Tibial nerve (tissue), 4 donors: ENCODE results near the gene DENND10. TPM values are rescaled to one million over a fixed set of nuclear protein-coding genes. Genes with fewer than 3 reads are reported as not detected.
A peak's percentile ranks its signal among the peaks of the same experiment; 100 is the strongest.
"Not testable (repeated sequence)": the region's sequence is repeated elsewhere in the genome, so short reads cannot be mapped to it uniquely, and the experiment has no call there.

Experiments used
- DNase-seq, 2 donors: peaks; one replicate each; pipeline ENCODE4 v3.0.0-alpha.2; 2019; ENCODE audit warnings: low spot score in 2 of 2
- H3K27ac ChIP-seq, 4 donors: fragments of 200-600 bp; sonication (generic) in 3 of 4; one replicate each; pipeline ENCODE4 v1.5.1; 2017 to 2019; ENCODE audit warnings: mild to moderate bottlenecking in 1 of 4
- H3K27me3 ChIP-seq, 2 donors: fragments of 200-600 bp; sonication (generic) in 1 of 2; one replicate each; pipeline versions ENCODE4 v1.5.1 to v1.6.0; 2017 to 2019
- H3K36me3 ChIP-seq, 3 donors: fragments of 200-600 bp; sonication (generic); one replicate each; pipeline ENCODE4 v1.5.1; 2018 to 2019
- H3K4me1 ChIP-seq, 4 donors: fragments of 200-600 bp; sonication (generic) in 3 of 4; one replicate each; pipeline ENCODE4 v1.5.1; 2017 to 2019
- H3K4me3 ChIP-seq, 4 donors: fragments of 200-600 bp; sonication (generic) in 3 of 4; one replicate each; pipeline ENCODE4 v1.5.1; 2017 to 2019; ENCODE audit warnings: mild to moderate bottlenecking in 1 of 4, moderate library complexity in 1 of 4
- H3K9me3 ChIP-seq, 4 donors: fragments of 200-600 bp; sonication (generic) in 3 of 4; one replicate each; pipeline ENCODE4 v1.5.1; 2017 to 2019
- EP300 ChIP-seq, 2 donors: sonication (generic); formaldehyde crosslinking; IDR thresholded peaks; one replicate each; pipeline ENCODE4 v1.6.1; 2017; ENCODE audit warnings: antibody characterized with exemption in 2 of 2, mild to moderate bottlenecking in 1 of 2
- POLR2A ChIP-seq, 2 donors: fragments of 450-650 bp; IDR thresholded peaks; one replicate each; pipeline ENCODE4 v1.6.1; 2017; ENCODE audit warnings: antibody characterized with exemption in 2 of 2, mild to moderate bottlenecking in 2 of 2, moderate library complexity in 2 of 2
- WGBS, 2 donors: methylation state at CpG; one replicate each; pipeline ENCODE4 v1.1.5; 2018; 5-methylcytosine and 5-hydroxymethylcytosine counted together
- total RNA-seq, 4 donors: library from RNA; depleted of rRNA; stranded (reverse); fragments of >200 nt; gene quantifications; one replicate each; pipeline ENCODE4 v1.1.0, GENCODE V29; 2016
- TF ChIP-seq, protein P1 (sequence below), 5 experiments: fragments of 200-600 bp in 3 of 5; fragments of 450-650 bp in 2 of 5; sonication (generic) in 3 of 5; IDR thresholded peaks; one replicate each; pipeline ENCODE4 v1.5.1; 2016 to 2019; ENCODE audit warnings: antibody characterized with exemption in 5 of 5, mild to moderate bottlenecking in 3 of 5, moderate library complexity in 2 of 5

The DENND10 gene
- total RNA-seq, 4 donors from 2014 or later, result 23.3 to 51.0 (median 43.4) TPM

DNA sequence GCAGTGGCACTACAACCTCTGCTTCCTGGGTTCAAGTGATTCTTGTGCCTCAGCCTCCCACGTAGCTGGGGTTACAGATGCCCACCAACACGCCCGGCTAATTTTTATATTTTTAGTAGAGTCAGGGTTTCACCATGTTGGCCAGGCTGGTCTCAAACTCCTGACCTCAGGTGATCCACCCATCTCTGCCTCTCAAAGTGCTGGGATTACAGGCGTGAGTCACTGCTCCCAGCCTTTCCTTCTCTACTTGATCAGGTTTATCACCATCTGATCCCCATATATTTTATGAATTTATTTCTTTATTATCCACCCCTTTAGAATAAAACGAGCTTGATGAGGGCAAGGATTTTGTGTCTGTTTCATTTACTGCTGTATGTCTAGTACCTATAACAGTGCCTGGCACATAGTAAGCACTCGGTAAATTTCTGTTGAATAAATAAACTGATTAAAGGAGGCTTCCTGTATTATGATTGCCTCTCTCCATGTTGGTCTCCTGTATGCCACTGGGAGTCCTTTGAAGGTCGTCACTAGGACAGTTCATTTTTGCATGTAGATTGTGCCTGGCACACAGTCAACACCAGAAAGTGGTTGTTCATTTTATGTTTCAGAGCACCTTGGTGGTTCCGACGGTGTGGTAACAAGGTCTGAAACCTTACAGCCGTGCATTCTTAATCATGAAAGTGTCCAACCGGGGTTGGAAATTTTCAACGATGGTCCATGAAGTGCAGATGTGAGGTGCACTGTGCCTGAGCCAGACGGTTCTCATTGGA is 13.7 kb upstream of the DENND10 start:
- Histone ChIP-seq H3K36me3 (no peaks in the 10 kb centered on the region), H3K27me3 (no peaks in the 10 kb centered on the region), H3K4me1 (no peaks in the 10 kb centered on the region), H3K4me3 (no peak overlapping the region), H3K9me3 (no peaks in the 10 kb centered on the region), H3K27ac (peak overlapping the region in 1 of 4 donors; percentile 45)
- no peak for TF ChIP-seq EP300 (IDR thresholded peaks at IDR 0.05)
- TF ChIP-seq, protein P1, sequence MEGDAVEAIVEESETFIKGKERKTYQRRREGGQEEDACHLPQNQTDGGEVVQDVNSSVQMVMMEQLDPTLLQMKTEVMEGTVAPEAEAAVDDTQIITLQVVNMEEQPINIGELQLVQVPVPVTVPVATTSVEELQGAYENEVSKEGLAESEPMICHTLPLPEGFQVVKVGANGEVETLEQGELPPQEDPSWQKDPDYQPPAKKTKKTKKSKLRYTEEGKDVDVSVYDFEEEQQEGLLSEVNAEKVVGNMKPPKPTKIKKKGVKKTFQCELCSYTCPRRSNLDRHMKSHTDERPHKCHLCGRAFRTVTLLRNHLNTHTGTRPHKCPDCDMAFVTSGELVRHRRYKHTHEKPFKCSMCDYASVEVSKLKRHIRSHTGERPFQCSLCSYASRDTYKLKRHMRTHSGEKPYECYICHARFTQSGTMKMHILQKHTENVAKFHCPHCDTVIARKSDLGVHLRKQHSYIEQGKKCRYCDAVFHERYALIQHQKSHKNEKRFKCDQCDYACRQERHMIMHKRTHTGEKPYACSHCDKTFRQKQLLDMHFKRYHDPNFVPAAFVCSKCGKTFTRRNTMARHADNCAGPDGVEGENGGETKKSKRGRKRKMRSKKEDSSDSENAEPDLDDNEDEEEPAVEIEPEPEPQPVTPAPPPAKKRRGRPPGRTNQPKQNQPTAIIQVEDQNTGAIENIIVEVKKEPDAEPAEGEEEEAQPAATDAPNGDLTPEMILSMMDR (IDR thresholded peaks at IDR 0.05), result no peak
- no peak for TF ChIP-seq POLR2A (IDR thresholded peaks at IDR 0.05)
- no peak for DNase-seq
- WGBS, 2 donors, result 81 to 83% methylated on average over 13 of the region's 13 CpGs

DNA sequence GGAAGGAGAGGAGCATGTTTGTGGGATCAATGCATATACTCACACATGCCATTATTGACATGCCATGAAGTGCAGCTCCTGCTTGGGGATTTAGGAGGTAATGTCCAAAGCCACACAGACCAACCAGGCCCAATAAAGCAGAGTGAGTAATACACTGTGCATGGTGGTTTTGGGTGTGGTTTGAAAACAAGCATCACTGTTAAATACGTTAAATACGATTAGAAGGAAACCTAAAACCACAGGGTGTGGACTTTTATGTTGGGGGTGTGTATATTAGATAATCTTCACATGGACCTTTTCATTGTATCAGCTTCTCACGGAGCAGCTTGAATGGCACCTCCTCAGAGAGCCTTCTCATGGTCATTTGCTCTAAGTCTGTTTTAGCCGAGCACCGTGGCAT is 12.9 kb upstream of the DENND10 start:
- Histone ChIP-seq H3K27me3 (no peaks in the 10 kb centered on the region), H3K36me3 (no peaks in the 10 kb centered on the region), H3K27ac (peak overlapping the region in 1 of 4 donors; percentile 45), H3K4me1 (no peaks in the 10 kb centered on the region), H3K4me3 (no peak overlapping the region), H3K9me3 (no peaks in the 10 kb centered on the region)
- DNase-seq, result no peak
- TF ChIP-seq, protein P1 (IDR thresholded peaks at IDR 0.05), result no peak
- TF ChIP-seq EP300 (IDR thresholded peaks at IDR 0.05), result no peak
- TF ChIP-seq POLR2A (IDR thresholded peaks at IDR 0.05), result no peak
- 69 to 70% methylated on average over 5 of the region's 5 CpGs for WGBS, 2 donors

DNA sequence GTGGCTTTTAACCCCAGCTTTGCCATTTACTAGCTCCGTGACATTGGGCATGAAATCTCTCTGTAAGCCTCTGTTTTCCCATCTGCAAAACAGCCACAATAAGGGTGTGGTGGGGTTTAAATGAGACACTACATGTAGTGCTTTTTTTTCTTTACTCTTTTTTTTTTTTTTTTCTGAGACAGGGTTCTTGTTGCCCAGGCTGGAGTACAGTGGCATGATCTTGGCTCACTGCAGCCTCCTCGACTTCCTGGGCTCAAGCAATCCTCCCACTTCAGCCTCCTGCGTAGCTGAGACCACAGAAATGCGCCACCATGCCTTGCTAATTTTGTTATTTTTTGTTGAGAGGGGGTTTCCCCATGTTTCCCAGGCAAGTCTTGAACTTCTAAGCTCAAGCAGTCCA is 8.3 kb upstream of the DENND10 start:
- Histone ChIP-seq H3K9me3 (no peaks in the 10 kb centered on the region), H3K27ac (no peak overlapping the region), H3K36me3 (no peaks in the 10 kb centered on the region), H3K4me3 (no peak overlapping the region), H3K27me3 (no peaks in the 10 kb centered on the region), H3K4me1 (no peaks in the 10 kb centered on the region)
- 73 to 83% methylated on average over 4 of the region's 4 CpGs for WGBS, 2 donors
- TF ChIP-seq, protein P1 (IDR thresholded peaks at IDR 0.05), result no peak
- TF ChIP-seq POLR2A (IDR thresholded peaks at IDR 0.05) (no peak), EP300 (IDR thresholded peaks at IDR 0.05) (no peak)
- no peak for DNase-seq

DNA sequence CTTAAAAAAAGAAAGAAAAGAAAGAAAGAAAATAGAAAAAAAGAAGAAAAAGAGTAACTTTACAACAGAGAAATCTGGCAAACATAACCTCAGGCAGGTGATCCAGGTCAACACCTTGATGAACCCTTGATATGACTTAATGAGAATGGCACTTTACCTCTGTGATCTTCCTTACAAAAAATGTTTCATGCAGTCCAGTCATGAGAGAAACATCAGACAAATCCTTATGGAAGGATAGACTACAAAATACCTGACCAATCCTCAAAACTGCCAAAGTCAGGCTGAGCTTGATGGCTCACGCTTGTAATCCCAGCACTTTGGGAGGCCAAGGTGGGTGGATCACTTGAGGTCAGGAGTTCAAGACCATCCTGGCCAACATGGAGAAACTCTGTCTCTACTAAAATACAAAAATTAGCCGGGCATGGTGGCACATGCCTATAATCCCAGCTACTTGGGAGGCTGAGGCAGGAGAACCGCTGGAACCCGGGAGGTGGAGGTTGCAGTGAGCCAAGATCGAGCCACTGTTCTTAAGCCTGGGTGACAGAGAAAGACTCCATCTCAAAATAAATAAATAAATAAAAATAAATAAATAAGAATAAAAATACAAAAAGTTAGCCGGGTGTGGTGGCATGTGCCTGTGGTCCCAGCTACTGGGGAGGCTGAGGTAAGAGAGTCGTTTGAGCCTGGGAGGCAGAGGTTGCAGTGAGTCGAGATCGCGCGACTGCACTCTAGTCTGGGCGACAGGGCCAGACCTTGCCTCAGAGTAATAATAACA is 7.1 kb upstream of the DENND10 start:
- H3K9me3 ChIP-seq, H3K4me1 ChIP-seq, H3K4me3 ChIP-seq, H3K27me3 ChIP-seq, DNase-seq, H3K27ac ChIP-seq, H3K36me3 ChIP-seq: not testable (repeated sequence)
- WGBS, 2 donors, result 93 to 94% methylated on average over 12 of the region's 12 CpGs

DNA sequence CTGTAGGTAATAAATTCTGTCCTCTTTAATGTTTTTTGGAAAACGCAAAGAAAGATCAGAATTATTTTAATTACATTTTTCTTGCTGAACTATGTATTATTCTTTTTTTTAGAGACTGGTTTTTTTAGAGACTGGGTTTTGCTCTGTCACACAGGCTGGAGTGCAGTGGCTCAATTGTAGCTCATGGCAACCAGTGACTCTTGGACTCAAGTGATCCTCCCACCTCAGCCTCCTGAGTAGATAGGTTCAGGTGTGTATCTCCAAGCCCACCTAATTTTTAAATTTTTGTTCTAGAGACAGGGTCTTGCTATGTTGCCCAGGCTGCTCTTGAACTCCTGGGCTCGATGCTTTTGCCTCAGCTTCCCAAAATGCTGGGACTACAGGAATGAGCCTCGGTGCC is 5.3 kb upstream of the DENND10 start:
- Histone ChIP-seq H3K36me3 (no peaks in the 10 kb centered on the region), H3K4me1 (no peaks in the 10 kb centered on the region), H3K9me3 (no peaks in the 10 kb centered on the region), H3K27ac (no peak overlapping the region), H3K27me3 (no peaks in the 10 kb centered on the region), H3K4me3 (no peak overlapping the region)
- no peak for DNase-seq
- 91 to 95% methylated on average over 3 of the region's 3 CpGs for WGBS, 2 donors
- TF ChIP-seq POLR2A (IDR thresholded peaks at IDR 0.05), result no peak
- TF ChIP-seq EP300 (IDR thresholded peaks at IDR 0.05), result no peak
- TF ChIP-seq, protein P1 (IDR thresholded peaks at IDR 0.05), result no peak
